Measurements from ENCODE around the gene SLC5A10.

The SLC5A10 gene

DNA sequence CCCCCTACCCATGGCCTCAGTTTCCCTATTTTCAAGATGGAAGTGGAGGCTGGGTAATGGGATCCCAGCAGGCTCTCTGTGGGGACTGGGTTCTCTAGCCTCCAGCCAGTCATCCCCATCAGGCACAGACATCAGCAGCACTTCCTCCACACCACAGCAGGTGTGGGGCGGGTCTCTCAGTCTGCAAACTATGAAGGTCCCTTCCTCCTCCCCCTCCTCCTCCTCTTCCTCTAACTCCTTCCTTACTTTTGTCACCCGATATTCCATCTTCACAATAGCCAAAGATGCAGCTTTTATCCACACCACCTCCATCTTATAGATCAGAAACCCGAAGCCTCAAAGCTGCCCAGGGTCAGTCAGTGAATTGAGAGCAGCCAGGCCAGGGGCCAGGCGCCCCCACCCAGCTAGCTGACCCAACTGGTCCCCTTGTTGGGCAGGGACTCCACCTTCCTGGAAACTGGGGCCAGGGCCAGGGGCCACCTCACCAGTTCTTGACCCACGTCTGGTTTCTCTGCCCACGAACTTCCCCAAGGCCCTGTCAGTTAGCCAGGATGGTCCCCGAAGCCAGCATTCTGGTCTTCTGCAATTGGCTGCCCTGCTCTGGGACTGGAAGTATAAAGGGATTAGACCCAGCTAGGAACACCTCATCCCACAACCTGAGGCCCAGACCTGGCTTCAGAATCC lies 50.1 kb downstream of the SLC5A10 start:
- DNase-seq (ENCODE audit: low spot score) = no peak

DNA sequence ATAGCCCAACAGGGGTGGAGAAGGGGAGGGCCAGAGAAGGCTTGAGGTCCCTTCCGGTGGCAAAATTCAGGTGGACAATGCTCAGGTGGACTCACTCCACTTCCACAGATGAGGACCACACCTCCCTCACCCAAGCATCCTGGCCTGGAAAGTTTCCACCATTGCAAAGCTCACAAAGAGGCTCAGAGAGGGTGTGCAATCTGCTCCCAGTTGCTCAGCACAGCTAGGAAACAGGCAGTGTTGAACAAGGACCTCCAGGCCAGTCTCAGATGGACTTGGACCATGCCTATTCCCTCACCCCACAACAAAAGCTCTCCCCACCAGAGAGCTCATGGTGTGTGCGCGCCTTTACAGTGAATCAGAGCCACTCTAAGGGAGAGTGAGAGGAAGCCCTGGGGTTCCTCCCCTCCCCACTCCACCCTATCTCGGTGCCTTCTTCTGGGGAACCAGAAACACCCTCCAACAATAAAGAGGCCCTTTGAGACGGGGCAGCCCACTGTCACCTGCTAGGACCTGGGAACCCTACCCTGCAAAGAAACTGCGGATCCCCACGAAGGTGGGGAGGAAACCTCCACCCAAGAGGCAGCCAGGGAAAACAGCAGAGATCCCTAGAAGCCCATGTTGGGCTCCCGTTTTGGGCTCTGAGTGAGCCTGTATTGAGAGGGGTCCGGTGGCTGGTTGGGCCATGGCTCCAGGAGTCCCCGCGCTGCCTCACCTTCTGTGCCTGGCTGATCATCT lies 51.0 kb downstream of the SLC5A10 start:
- no peak for DNase-seq (ENCODE audit: low spot score)

DNA sequence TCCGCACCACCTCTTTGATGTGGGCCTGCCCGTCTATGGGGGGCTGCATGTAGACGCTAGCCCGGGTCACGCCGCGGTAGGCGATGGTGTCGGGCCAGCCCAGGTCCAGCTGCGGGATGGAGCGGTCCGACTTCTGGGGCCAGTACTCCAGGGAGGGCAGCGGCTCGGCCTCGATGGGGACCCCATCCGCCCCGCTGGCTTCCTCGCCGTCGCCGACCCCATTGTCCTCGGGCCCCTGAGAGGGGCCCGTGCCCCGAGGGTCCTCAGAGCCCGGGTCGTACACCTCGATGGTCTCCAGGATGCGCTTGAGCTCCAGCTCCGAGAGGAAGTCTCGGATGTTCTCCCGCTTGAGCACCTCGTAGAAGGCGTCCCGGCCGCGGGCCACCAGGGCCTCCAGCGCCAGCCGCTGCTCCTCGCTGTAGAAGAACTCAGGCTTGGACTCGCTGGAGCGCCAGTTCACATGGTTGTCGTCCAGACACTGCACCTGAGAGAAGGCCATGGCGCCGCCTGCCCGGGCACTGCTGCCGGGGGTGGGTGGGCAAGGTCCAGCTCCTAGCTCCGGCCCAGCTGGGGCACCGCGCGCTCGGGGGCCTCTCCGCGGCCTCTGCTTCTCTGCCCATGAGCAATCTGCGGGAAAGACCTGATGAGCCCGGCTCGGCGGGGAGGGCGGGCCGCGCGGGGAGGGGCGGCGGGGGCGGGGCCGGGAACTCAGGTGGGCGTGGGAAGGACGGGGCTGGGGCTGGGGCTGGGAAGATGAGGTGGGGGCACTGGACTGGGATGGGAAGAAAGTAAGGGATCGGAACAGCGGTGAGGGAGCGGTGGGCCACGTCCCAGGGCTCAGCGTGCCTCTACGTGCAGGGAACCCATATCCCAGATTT lies 51.8 kb downstream of the SLC5A10 start:
- no peak for DNase-seq (ENCODE audit: low spot score)

GRCh38 chr17:19004421-19005136 lies 52.6 kb downstream of the SLC5A10 start, which contains the start of gene FAM83G:
Gene FAM83G, minus strand, starts transcription at chr17:19004764. Its CDS starts 723 bp downstream, at chr17:19004041.
- no peak for DNase-seq (ENCODE audit: low spot score)

GRCh38 chr17:19005137-19005773 lies 53.3 kb downstream of the SLC5A10 start:
- DNase-seq (ENCODE audit: low spot score) = no peak

- DNase-seq (ENCODE audit: low spot score) = no peak
Observed at GRCh38 chr17:19005789-19006430, 53.9 kb downstream of the SLC5A10 start.

DNA sequence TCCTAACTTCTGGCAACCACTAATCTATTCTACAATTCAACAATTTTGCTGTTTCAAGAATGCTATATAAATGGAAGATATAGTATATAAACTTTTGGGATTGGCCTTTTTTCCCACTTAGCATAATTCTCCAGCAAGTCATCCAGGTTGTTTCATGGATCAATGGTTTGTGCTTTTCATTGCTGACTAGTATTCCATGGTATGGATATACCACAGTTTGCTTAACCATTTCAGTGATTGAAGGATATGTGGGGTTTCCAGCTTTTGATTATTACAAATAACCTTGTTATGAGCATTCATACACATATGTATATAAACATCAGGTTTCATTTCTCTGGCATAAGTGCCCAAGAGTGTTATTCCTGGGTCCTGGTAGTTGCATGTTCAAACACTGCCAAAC lies 54.7 kb downstream of the SLC5A10 start:
- no peak for DNase-seq (ENCODE audit: low spot score)

- DNase-seq (ENCODE audit: low spot score) = no peak
Observed at GRCh38 chr17:19009970-19010369, 58.0 kb downstream of the SLC5A10 start.

DNA sequence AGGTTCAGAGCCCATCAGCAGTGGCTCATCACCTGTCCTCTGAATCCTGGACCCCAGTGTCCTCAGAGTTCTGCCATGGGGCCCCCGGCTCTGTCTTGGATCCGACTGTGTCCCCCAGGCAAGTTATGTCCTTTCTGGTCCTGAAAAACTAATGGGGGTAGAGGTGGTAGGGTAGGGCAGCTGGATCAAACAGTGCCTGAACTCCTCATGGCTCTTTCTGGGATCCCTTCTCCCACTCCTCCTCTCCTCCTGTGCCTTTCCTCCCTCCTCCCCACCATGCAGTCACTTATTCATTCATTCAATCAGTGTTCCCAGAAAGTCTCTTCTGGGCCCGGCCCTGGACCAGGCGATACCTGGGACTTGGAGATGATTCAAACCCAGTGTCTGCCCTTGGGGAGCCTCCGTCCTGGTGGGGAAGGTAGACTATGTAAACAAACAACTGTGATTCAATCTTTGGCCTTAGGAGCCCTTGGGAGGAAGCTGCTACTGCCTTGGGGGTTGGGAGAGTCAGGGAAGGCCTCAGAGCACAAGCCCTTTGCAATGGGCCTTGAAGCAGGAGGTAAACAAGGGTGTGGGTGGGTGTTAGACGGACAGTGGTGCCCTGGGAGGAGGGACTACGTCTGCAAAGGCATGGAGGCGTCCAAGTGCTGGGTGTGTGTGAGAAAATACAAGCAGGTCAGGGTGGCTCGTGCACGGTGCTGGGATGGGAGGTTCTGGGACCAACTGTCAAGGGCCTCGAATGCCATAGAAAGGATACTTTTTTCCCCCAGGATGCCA lies 59.0 kb downstream of the SLC5A10 start:
- no peak for DNase-seq (ENCODE audit: low spot score)

DNA sequence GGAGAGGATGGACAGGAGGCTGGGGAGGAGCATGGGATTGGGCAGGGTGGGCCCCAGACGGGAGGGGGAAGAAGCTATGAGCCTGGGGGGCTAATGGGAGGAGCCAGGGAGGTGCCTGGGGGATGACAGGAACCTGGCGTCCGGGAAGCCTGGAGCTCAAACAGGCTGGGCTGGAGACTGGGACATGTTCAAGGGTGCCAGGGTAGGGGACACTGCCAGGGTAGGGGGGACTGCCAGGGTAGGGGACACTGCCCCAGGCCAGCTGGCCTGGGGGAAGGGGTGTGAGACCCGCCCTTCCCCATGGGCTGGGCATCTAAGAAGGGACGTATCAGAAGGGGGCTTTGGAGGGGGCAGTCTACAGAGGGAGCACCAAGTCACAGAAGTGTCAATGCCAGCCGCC lies 59.6 kb downstream of the SLC5A10 start:
- DNase-seq (ENCODE audit: low spot score) = no peak

- DNase-seq (ENCODE audit: low spot score) = no peak
Observed at GRCh38 chr17:19012171-19013080, 60.5 kb downstream of the SLC5A10 start.

DNA sequence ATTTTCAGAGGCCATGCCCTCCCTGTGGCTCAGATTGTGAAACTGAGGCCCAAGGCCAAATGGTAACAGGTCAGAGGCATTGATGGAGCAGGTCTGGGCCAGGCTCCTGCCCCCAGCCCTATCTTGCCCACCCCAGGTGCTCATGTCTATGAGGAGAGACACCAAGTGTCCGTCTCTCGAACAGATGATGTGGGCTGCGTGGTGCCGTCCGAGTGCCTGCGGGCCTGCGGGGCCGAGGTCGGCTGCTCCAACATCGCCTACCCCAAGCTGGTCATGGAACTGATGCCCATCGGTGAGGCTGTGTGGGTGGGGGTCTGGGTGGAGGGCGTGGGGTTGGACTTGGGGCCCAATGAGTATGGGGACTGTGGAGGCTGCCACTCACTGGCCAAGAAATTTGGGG lies 61.3 kb downstream of the SLC5A10 start:
- DNase-seq (ENCODE audit: low spot score) = no peak

GRCh38 chr17:19013806-19014627 lies 62.1 kb downstream of the SLC5A10 start:
- no peak for DNase-seq (ENCODE audit: low spot score)

GRCh38 chr17:19014628-19015215 lies 62.8 kb downstream of the SLC5A10 start:
- no peak for DNase-seq (ENCODE audit: low spot score)

GRCh38 chr17:19015428-19015827 lies 63.5 kb downstream of the SLC5A10 start:
- no peak for DNase-seq (ENCODE audit: low spot score)

DNA sequence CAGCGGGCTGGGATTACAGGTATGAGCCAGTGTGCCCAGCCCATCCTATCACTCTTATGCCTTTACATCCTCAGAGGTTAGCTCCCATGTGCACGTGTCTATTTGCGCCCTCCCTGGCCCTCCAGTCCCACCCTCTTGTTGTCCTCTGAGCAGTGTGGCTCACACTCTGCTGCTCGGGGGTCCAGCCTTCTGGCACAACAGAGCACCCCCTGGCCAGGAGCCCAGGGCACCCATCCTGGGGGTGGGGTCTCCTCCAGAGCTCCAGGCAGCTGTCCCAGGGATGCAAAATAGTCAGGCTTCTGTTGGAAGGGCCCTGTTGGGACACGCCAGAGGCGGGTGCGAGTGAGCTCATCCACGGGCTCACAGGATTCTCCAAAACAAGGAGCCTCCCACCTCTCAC lies 64.3 kb downstream of the SLC5A10 start:
- DNase-seq (ENCODE audit: low spot score) = no peak

DNA sequence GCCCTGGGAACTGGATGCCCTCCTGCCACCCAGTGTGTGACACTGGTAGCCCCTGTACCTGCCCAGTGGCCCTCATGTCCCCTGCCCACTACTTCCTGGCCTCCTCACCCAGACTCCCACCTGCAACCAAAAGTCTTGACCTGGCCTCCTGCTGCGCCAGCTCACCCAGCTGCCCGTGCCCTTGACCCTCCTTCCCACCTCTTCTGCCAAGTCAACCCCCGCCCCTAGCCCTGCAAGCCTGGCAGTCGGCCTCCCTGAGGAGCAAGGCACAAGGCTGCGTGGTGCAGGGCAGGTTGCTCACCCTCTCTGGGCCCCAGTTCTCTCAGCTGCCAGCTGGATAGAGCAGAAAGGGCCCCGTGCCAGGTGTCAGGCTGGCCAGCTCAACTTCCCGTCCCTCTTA lies 64.9 kb downstream of the SLC5A10 start:
- DNase-seq (ENCODE audit: low spot score) = no peak

Measured in SK-N-DZ (cell line).